ENCODE data around the gene RAMACL.

GRCh38 chr6:166583230-166583965 is 3.1 kb downstream of the RAMACL start:
- no peak for TF ChIP-seq CTCF (tag by site-specific recombination; IDR thresholded peaks at IDR 0.05)
- no peak for TF ChIP-seq ZBTB8A (tag by site-specific recombination; IDR thresholded peaks at IDR 0.05)
- TF ChIP-seq ZNF48 (tag by site-specific recombination; IDR thresholded peaks at IDR 0.05): no peak
- no peak for TF ChIP-seq BCL11A (tag by site-specific recombination; IDR thresholded peaks at IDR 0.05; ENCODE audit: low read depth)
